B cell (primary cell): Measurements from ENCODE around the gene EIF2D. TPM values are rescaled to one million over a fixed set of nuclear protein-coding genes. Genes with fewer than 3 reads are reported as not detected.

ENCODE experiments used
- ATAC-seq: fragments of 200-7000 bp; cut with Tn5 transposase; one replicate; pipeline ENCODE4 v1.10.0; 2021; ENCODE audit warnings: low read depth, mild to moderate bottlenecking, moderate number of reproducible peaks, moderate library complexity
- CTCF ChIA-PET: fragments of 350-600 bp; sonication (Branson Sonifier 250); formaldehyde crosslinking; loops from one replicate; lab custom pipeline; 2021; ENCODE audit warnings: antibody characterized with exemption, inconsistent platforms; lab: Charles Lee
- POLR2A ChIA-PET: fragments of 350-600 bp; sonication (Branson Sonifier 250); formaldehyde crosslinking; loops from one replicate; lab custom pipeline; 2021; ENCODE audit warnings: antibody characterized with exemption; lab: Charles Lee
- DNase-seq: peaks from one replicate; pipeline ENCODE4 v3.0.0; 2013
- H2AFZ ChIP-seq: 2 replicates; pipeline ENCODE4 v1.6.1; 2012; ENCODE audit warnings: mild to moderate bottlenecking, low read depth, low read length; ENCODE audit not compliant: insufficient read depth, poor library complexity, severe bottlenecking
- H3K27ac ChIP-seq, 2 donors: 1 replicate in 1 of 2; 2 replicates in 1 of 2; pipeline ENCODE4 v1.5.1; 2012 to 2013; ENCODE audit warnings: low read length in 2 of 2, mild to moderate bottlenecking in 2 of 2, moderate library complexity in 1 of 2
- H3K27me3 ChIP-seq, 4 experiments: fragments of 200-600 bp in 1 of 4; sonication (generic) in 1 of 4; replicated peaks in 1 of 4; 1 replicate in 2 of 4; 2 replicates in 2 of 4; pipeline versions ENCODE4 v1.6.1 to v1.7.0; 2013 to 2016; ENCODE audit warnings: low read length in 3 of 4, mild to moderate bottlenecking in 2 of 4, mixed read lengths in 1 of 4, moderate library complexity in 1 of 4; ENCODE audit not compliant: insufficient read depth in 4 of 4, control insufficient read depth in 3 of 4; ENCODE audit errors: control extremely low read depth in 1 of 4
- H3K36me3 ChIP-seq, 2 experiments: replicated peaks in 1 of 2; 1 replicate in 1 of 2; 2 replicates in 1 of 2; pipeline versions ENCODE4 v1.6.1 to v1.7.1; 2013; ENCODE audit warnings: low read length in 1 of 2; ENCODE audit not compliant: insufficient read depth in 2 of 2, control insufficient read depth in 1 of 2; ENCODE audit errors: control extremely low read depth in 1 of 2, extremely low read depth in 1 of 2
- H3K4me1 ChIP-seq, 2 donors: fragments of 200-600 bp in 1 of 2; sonication (generic) in 1 of 2; 1 replicate in 1 of 2; 2 replicates in 1 of 2; pipeline versions ENCODE4 v1.5.1 to v1.6.1; 2013 to 2017; ENCODE audit warnings: low read length in 2 of 2; ENCODE audit not compliant: control insufficient read depth in 2 of 2, insufficient read depth in 2 of 2
- H3K4me2 ChIP-seq: replicated peaks from 2 replicates; pipeline ENCODE3; 2012; ENCODE audit warnings: mild to moderate bottlenecking, low read depth, low read length; ENCODE audit not compliant: poor library complexity, severe bottlenecking
- H3K4me3 ChIP-seq, 5 experiments: fragments of 200-600 bp in 1 of 5; sonication (generic) in 1 of 5; 1 replicate in 3 of 5; 2 replicates in 2 of 5; pipeline versions ENCODE4 v1.5.1 to v1.7.0; 2011 to 2016; ENCODE audit warnings: low read length in 4 of 5, mild to moderate bottlenecking in 4 of 5, low read depth in 2 of 5, control low read depth in 1 of 5, moderate library complexity in 1 of 5; ENCODE audit not compliant: insufficient read depth in 1 of 5; ENCODE audit errors: control extremely low read depth in 1 of 5, extremely low read depth in 1 of 5
- H3K79me2 ChIP-seq: fragments of 200-600 bp; sonication (generic); one replicate; pipeline ENCODE4 v1.6.0; 2016; ENCODE audit warnings: low read length; ENCODE audit not compliant: control insufficient read depth, insufficient read depth
- H3K9ac ChIP-seq: fragments of 200-600 bp; sonication (generic); 2 replicates; pipeline ENCODE4 v1.6.1; 2017; ENCODE audit warnings: mild to moderate bottlenecking, low read length, moderate library complexity
- H3K9me3 ChIP-seq, 3 donors: one replicate each; pipeline versions ENCODE4 v1.6.1 to v1.7.1; 2013; ENCODE audit warnings: low read length in 2 of 3; ENCODE audit not compliant: control insufficient read depth in 2 of 3, insufficient read depth in 1 of 3; ENCODE audit errors: control extremely low read depth in 1 of 3
- H4K20me1 ChIP-seq: 2 replicates; pipeline ENCODE4 v1.6.0; 2012; ENCODE audit warnings: mild to moderate bottlenecking, low read length; ENCODE audit not compliant: insufficient read depth, control insufficient read depth, poor library complexity, severe bottlenecking
- H3K27ac Mint-ChIP-seq: one replicate; pipeline ENCODE4 v1.8.0; 2021; ENCODE audit warnings: mixed read lengths
- H3K27me3 Mint-ChIP-seq: one replicate; pipeline ENCODE4 v1.8.0; 2021; ENCODE audit warnings: mixed read lengths
- H3K4me1 Mint-ChIP-seq: one replicate; pipeline ENCODE4 v1.8.0; 2021; ENCODE audit warnings: mixed read lengths
- H3K4me3 Mint-ChIP-seq: one replicate; pipeline ENCODE4 v1.8.0; 2021; ENCODE audit warnings: mixed read lengths
- H3K9me3 Mint-ChIP-seq: one replicate; pipeline ENCODE4 v1.8.0; 2022; ENCODE audit warnings: mixed read lengths; ENCODE audit not compliant: insufficient read depth
- EZH2 ChIP-seq: IDR thresholded peaks from 2 replicates; pipeline ENCODE4 v1.6.1; 2012; ENCODE audit warnings: borderline replicate concordance, low read depth, mild to moderate bottlenecking, moderate library complexity, low read length; ENCODE audit not compliant: insufficient read depth, poor library complexity, severe bottlenecking
- WGBS: methylation state at CpG from one replicate; pipeline ENCODE4 v1.1.5; 2013; ENCODE audit warnings: missing lambda C conversion rate; ENCODE audit not compliant: insufficient coverage; 5-methylcytosine and 5-hydroxymethylcytosine counted together
- intact Hi-C: fragments of 100-400 bp; cut with micrococcal nuclease; formaldehyde crosslinking; loops from one replicate; pipeline ENCODE4 v1.10.0; 2022
- polyA plus RNA-seq: library from polyadenylated mRNA; depleted of rRNA; stranded (reverse); fragments of >200 nt; gene quantifications from 2 replicates; pipeline ENCODE4 v1.2.3, GENCODE V29; 2012
- total RNA-seq, 2 donors: library from RNA; stranded (reverse); fragments of 120-200 nt in 1 of 2; gene quantifications; 1 replicate in 1 of 2; 2 replicates in 1 of 2; pipeline versions ENCODE4 v1.2.3 to v1.2.4, GENCODE V29; 2013 to 2022
- TF ChIP-seq, protein P1 (sequence below): fragments of 200-600 bp; IDR thresholded peaks from one replicate; pipeline ENCODE4 v1.8.0; 2022; ENCODE audit warnings: antibody characterized with exemption, mild to moderate bottlenecking

EIF2D gene
- total and polyA plus RNA-seq, 2 donors (not counting 1 experiment from before 2014, with no cell fraction given), result 62.2 to 64.9 TPM

DNA sequence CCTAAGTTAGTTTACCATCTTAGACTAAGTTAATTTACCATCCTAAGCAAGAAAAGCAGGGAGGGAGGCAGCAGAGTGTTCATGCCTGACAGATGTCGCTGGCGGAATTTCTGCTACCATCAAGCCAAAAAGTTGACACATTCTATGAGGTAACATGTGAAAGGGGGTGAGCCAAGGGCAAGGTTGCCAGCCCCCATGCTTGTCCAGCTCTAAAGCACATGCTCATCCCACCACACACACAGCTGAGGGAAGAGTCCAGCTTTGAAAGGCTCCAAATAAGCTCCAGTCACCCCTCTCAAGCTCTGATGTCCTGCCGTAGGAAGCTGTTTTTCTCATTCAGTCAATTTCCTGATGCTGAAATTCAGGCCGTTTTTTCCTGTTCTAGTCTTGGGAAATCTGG is 46.3 kb downstream of the EIF2D start:
- Histone ChIP-seq H3K9me3 (no peaks in the 10 kb centered on the region), H3K9ac (no peak overlapping the region), H3K36me3 (peaks cover 2 to 93% of the 10 kb centered on the region in 2 experiments), H3K27me3 (no peaks in the 10 kb centered on the region), H3K79me2 (peaks cover 100% of the 10 kb centered on the region), H3K4me1 (peaks cover 82 to 97% of the 10 kb centered on the region in 2 donors), H2AFZ (no peak overlapping the region), H3K27ac (peak overlapping the region in 1 of 2 donors; percentile 77), H3K4me3 (no peak overlapping the region), H3K4me2 (peak overlapping the region; percentile 9), H4K20me1 (peaks cover 77% of the 10 kb centered on the region)
- H3K4me3 Mint-ChIP-seq, result no peak overlapping the region
- WGBS, result 100% methylated on average over 1 of the region's 4 CpGs
- POLR2A ChIA-PET, result interaction anchor here (0.7 to 1.0 kb wide), 2 partner anchors 18 to 415 kb away, joined by 3 read pairs; no protein-coding TSS in a partner anchor
- ATAC-seq (no peak), DNase-seq (no peak)
- intact Hi-C loops, result no loop called here
- H3K4me1 Mint-ChIP-seq, result peaks cover 94% of the 10 kb centered on the region
- no peaks in the 10 kb centered on the region for H3K9me3 Mint-ChIP-seq
- TF ChIP-seq EZH2, result no peak
- TF ChIP-seq, protein P1, sequence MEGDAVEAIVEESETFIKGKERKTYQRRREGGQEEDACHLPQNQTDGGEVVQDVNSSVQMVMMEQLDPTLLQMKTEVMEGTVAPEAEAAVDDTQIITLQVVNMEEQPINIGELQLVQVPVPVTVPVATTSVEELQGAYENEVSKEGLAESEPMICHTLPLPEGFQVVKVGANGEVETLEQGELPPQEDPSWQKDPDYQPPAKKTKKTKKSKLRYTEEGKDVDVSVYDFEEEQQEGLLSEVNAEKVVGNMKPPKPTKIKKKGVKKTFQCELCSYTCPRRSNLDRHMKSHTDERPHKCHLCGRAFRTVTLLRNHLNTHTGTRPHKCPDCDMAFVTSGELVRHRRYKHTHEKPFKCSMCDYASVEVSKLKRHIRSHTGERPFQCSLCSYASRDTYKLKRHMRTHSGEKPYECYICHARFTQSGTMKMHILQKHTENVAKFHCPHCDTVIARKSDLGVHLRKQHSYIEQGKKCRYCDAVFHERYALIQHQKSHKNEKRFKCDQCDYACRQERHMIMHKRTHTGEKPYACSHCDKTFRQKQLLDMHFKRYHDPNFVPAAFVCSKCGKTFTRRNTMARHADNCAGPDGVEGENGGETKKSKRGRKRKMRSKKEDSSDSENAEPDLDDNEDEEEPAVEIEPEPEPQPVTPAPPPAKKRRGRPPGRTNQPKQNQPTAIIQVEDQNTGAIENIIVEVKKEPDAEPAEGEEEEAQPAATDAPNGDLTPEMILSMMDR, result no peak
- peak overlapping the region; percentile 92 for H3K27ac Mint-ChIP-seq
- H3K27me3 Mint-ChIP-seq, result no peaks in the 10 kb centered on the region
- CTCF ChIA-PET, result interaction anchor here (4.7 to 29.7 kb wide), 2 partner anchors 16 to 20 kb away, joined by 55 to 1018 read pairs; no protein-coding TSS in a partner anchor

DNA sequence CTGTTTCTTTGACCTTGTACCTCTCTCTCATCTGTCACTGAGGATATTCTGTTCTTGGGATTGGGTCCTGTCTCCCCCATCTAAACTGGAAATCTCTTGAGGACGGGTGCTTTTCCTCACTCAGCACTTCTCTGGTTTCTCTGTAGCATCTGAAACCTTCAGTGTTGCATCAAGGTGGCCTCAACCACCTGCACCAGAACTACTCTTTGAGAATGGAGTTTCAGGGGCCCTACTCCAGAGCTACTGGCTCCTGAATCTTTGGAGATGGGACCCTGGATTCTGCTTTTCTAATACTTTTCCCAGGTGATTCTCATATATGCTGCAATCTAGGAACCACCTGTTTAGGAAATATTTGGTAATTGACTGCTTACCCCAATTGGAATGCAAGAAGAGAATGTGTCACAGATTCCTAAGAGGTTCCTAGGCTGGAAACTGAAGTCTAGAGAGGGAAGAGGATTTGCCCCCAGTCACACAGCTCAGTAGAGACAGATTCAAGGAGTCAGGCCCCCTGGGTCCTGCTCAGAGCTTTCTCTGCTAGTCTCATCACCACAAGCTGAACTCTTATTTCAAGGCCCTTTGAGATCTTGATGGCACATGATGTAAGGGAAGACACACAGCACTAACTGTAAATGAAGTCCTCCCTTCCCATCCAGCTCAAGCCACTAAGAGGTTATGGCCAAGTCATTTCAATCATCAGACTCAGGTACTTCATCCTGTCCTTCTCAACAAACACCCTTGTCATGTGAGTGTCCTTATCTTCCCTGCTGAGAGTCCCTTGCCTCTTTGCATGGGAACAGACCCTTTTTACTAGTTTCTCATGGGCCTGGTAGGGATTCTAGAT is 48.7 kb downstream of the EIF2D start:
- no peaks in the 10 kb centered on the region for H3K9me3 Mint-ChIP-seq
- H3K79me2 ChIP-seq, result peaks cover 100% of the 10 kb centered on the region
- intact Hi-C loops, result loop anchor here (1.0 to 5.0 kb wide), 3 partner anchors 12 to 66 kb away; no protein-coding TSS in a partner anchor
- WGBS, result 0% methylated on average over 1 of the region's 1 CpG
- H3K36me3 ChIP-seq, result peaks cover 2 to 86% of the 10 kb centered on the region in 2 experiments
- H3K9ac ChIP-seq, result peak overlapping the region; percentile 34
- no peaks in the 10 kb centered on the region for H3K9me3 ChIP-seq
- peak overlapping the region; percentile 74 for H3K4me2 ChIP-seq
- H3K27ac Mint-ChIP-seq, result peak overlapping the region; percentile 92
- no peak overlapping the region for H2AFZ ChIP-seq
- H3K4me3 ChIP-seq, result peak overlapping the region in 3 of 5 experiments; percentile 6 to 15 (median 11)
- no peak for DNase-seq
- H3K4me1 ChIP-seq, result peaks cover 86 to 98% of the 10 kb centered on the region in 2 donors
- H3K27me3 ChIP-seq, result no peaks in the 10 kb centered on the region
- peak overlapping the region; percentile 60 to 77 for H3K27ac ChIP-seq
- no peak for TF ChIP-seq EZH2
- TF ChIP-seq, protein P1, result no peak
- POLR2A ChIA-PET, result interaction anchor here (0.7 to 1.6 kb wide), 6 partner anchors 12 to 1117 kb away, joined by 3 to 9 read pairs (median 4); no protein-coding TSS in a partner anchor
- CTCF ChIA-PET, result interaction anchor here (0.7 to 29.7 kb wide), 5 partner anchors 9 to 100 kb away, joined by 3 to 1018 read pairs (median 4); no protein-coding TSS in a partner anchor
- H4K20me1 ChIP-seq, result peaks cover 60% of the 10 kb centered on the region
- H3K4me3 Mint-ChIP-seq, result peak overlapping the region; percentile 78
- peaks cover 94% of the 10 kb centered on the region for H3K4me1 Mint-ChIP-seq
- no peaks in the 10 kb centered on the region for H3K27me3 Mint-ChIP-seq
- no peak for ATAC-seq
